ENCODE results near the gene IDI2. TPM values are rescaled to one million over a fixed set of nuclear protein-coding genes. Genes with fewer than 3 reads are reported as not detected.

The IDI2 gene
- total and polyA plus RNA-seq, 2 experiments from 2014 or later = 0.29 to 0.33 TPM

GRCh38 chr10:974038-974784 lies 51.4 kb downstream of the IDI2 start:
- 58% methylated on average over 20 of the region's 20 CpGs for WGBS (ENCODE audit: low lambda C conversion rate, missing lambda C conversion rate)

GRCh38 chr10:972763-973162 lies 52.9 kb downstream of the IDI2 start:
- WGBS (ENCODE audit: low lambda C conversion rate, missing lambda C conversion rate) = 91% methylated on average over 8 of the region's 8 CpGs
- Histone ChIP-seq H4K20me1 (ENCODE audit: insufficient read depth, poor library complexity, severe bottlenecking) (no peaks in the 10 kb centered on the region), H3K4me3 (no peak overlapping the region), H3K4me2 (no peak overlapping the region), H3K36me3 (replicated peaks; ENCODE audit: insufficient read depth, low read depth) (no peaks in the 10 kb centered on the region), H3K27ac (peak overlapping the region; percentile 98), H3K9me3 (ENCODE audit: low read depth) (no peaks in the 10 kb centered on the region), H2AFZ (no peak overlapping the region), H3K4me1 (ENCODE audit: insufficient read depth) (peaks cover 30% of the 10 kb centered on the region), H3K9me2 (replicated peaks; ENCODE audit: insufficient read depth) (no peaks in the 10 kb centered on the region), H3K27me3 (no peaks in the 10 kb centered on the region), H3K79me2 (no peaks in the 10 kb centered on the region)
- TF ChIP-seq EZH2phosphoT487 (IDR thresholded peaks at IDR 0.05; ENCODE audit: low read depth, severe bottlenecking, unreplicated experiment) (no peak), EZH2 (IDR thresholded peaks at IDR 0.05; ENCODE audit: borderline replicate concordance) (no peak), CTCF (IDR thresholded peaks at IDR 0.05; ENCODE audit: poor library complexity) (no peak)
- DNase-seq (ENCODE audit: low spot score) = no peak

More at GRCh38 chr10:974038-974784, 51.4 kb downstream of the IDI2 start:
- Histone ChIP-seq H3K9me3 (ENCODE audit: low read depth) (no peaks in the 10 kb centered on the region), H2AFZ (no peak overlapping the region), H3K4me3 (no peak overlapping the region), H3K27ac (peak overlapping the region; percentile 98), H3K4me1 (ENCODE audit: insufficient read depth) (peaks cover 30% of the 10 kb centered on the region), H4K20me1 (ENCODE audit: insufficient read depth, poor library complexity, severe bottlenecking) (no peaks in the 10 kb centered on the region), H3K9me2 (replicated peaks; ENCODE audit: insufficient read depth) (no peaks in the 10 kb centered on the region), H3K79me2 (no peaks in the 10 kb centered on the region), H3K27me3 (no peaks in the 10 kb centered on the region), H3K4me2 (no peak overlapping the region), H3K36me3 (replicated peaks; ENCODE audit: insufficient read depth, low read depth) (no peaks in the 10 kb centered on the region)
- TF ChIP-seq CTCF (IDR thresholded peaks at IDR 0.05; ENCODE audit: poor library complexity) = no peak
- no peak for TF ChIP-seq EZH2phosphoT487 (IDR thresholded peaks at IDR 0.05; ENCODE audit: low read depth, severe bottlenecking, unreplicated experiment)
- no peak for TF ChIP-seq EZH2 (IDR thresholded peaks at IDR 0.05; ENCODE audit: borderline replicate concordance)
- DNase-seq (ENCODE audit: low spot score) = peak; percentile 81

- no peaks in the 10 kb centered on the region for H3K79me2 ChIP-seq
- H3K4me3 ChIP-seq = no peak overlapping the region
- H3K4me1 ChIP-seq (ENCODE audit: insufficient read depth) = peaks cover 30% of the 10 kb centered on the region
- H3K9me3 ChIP-seq (ENCODE audit: low read depth) = no peaks in the 10 kb centered on the region
- H3K9me2 ChIP-seq (replicated peaks; ENCODE audit: insufficient read depth) = no peaks in the 10 kb centered on the region
- H3K27ac ChIP-seq = peak overlapping the region; percentile 98
- H2AFZ ChIP-seq = no peak overlapping the region
- no peaks in the 10 kb centered on the region for H4K20me1 ChIP-seq (ENCODE audit: insufficient read depth, poor library complexity, severe bottlenecking)
- peak overlapping the region; percentile 38 for H3K4me2 ChIP-seq
- DNase-seq (ENCODE audit: low spot score) = peak; percentile 61
- H3K36me3 ChIP-seq (replicated peaks; ENCODE audit: insufficient read depth, low read depth) = no peaks in the 10 kb centered on the region
- no peaks in the 10 kb centered on the region for H3K27me3 ChIP-seq
- WGBS (ENCODE audit: low lambda C conversion rate, missing lambda C conversion rate) = 61% methylated on average over 12 of the region's 12 CpGs
- TF ChIP-seq EZH2 (IDR thresholded peaks at IDR 0.05; ENCODE audit: borderline replicate concordance) (no peak), CTCF (IDR thresholded peaks at IDR 0.05; ENCODE audit: poor library complexity) (no peak), EZH2phosphoT487 (IDR thresholded peaks at IDR 0.05; ENCODE audit: low read depth, severe bottlenecking, unreplicated experiment) (no peak)
These were observed 54.0 kb downstream of the IDI2 start for GRCh38 chr10:971613-972012.
